Uterus (tissue), 4 donors: ENCODE measurements around the gene BTBD17. TPM values are rescaled to one million over a fixed set of nuclear protein-coding genes. Genes with fewer than 3 reads are reported as not detected.

Source experiments
- DNase-seq, 2 donors: peaks; one replicate each; pipeline ENCODE4 v3.0.0-alpha.2; 2019 to 2020
- H3K27ac ChIP-seq, 2 donors: fragments of 200-600 bp; sonication (generic); 1 replicate in 1 of 2; 2 replicates in 1 of 2; pipeline ENCODE4 v1.5.1; 2016 to 2018
- H3K27me3 ChIP-seq, 2 donors: fragments of 200-600 bp; sonication (generic); one replicate each; pipeline ENCODE4 v1.5.1; 2018 to 2019; ENCODE audit warnings: control low read depth in 1 of 2
- H3K36me3 ChIP-seq, 2 donors: fragments of 200-600 bp; sonication (generic); one replicate each; pipeline ENCODE4 v1.5.1; 2019; ENCODE audit warnings: control low read depth in 1 of 2
- H3K4me1 ChIP-seq, 2 donors: fragments of 200-600 bp; sonication (generic); one replicate each; pipeline ENCODE4 v1.5.1; 2018 to 2019; ENCODE audit warnings: control low read depth in 1 of 2
- H3K4me3 ChIP-seq, 2 donors: fragments of 200-600 bp; sonication (generic); 1 replicate in 1 of 2; 2 replicates in 1 of 2; pipeline ENCODE4 v1.5.1; 2018 to 2019; ENCODE audit warnings: mild to moderate bottlenecking in 1 of 2
- H3K9me3 ChIP-seq, 2 donors: fragments of 200-600 bp; sonication (generic); one replicate each; pipeline ENCODE4 v1.5.1; 2019; ENCODE audit warnings: control low read depth in 1 of 2
- POLR2A ChIP-seq, 2 donors: fragments of 450-650 bp; IDR thresholded peaks; one replicate each; pipeline ENCODE4 v1.6.1; 2016; ENCODE audit warnings: antibody characterized with exemption in 2 of 2, mild to moderate bottlenecking in 1 of 2, moderate library complexity in 1 of 2
- intact Hi-C: fragments of 100-400 bp; cut with DNase I; formaldehyde crosslinking; loops from one replicate; pipeline ENCODE4 v1.15.1; 2023; ENCODE audit warnings: low total_unique reads
- total RNA-seq, 4 donors: library from RNA; depleted of rRNA in 3 of 4; stranded (reverse); fragments of >200 nt in 3 of 4; gene quantifications; one replicate each; pipeline versions ENCODE4 v1.1.0 to v1.2.4, GENCODE V29; 2014 to 2023
- TF ChIP-seq, protein P1 (sequence below), 4 experiments: fragments of 200-600 bp in 2 of 4; fragments of 450-650 bp in 2 of 4; sonication (generic) in 2 of 4; IDR thresholded peaks; one replicate each; pipeline ENCODE4 v1.5.1; 2016 to 2019; ENCODE audit warnings: antibody characterized with exemption in 4 of 4, mild to moderate bottlenecking in 2 of 4, moderate library complexity in 1 of 4
- donor health status: DM: yes; HTN: yes; CAD: no.

BTBD17 gene
- total RNA-seq, 4 donors from 2014 or later: 0.14 TPM; not detected in 3

DNA sequence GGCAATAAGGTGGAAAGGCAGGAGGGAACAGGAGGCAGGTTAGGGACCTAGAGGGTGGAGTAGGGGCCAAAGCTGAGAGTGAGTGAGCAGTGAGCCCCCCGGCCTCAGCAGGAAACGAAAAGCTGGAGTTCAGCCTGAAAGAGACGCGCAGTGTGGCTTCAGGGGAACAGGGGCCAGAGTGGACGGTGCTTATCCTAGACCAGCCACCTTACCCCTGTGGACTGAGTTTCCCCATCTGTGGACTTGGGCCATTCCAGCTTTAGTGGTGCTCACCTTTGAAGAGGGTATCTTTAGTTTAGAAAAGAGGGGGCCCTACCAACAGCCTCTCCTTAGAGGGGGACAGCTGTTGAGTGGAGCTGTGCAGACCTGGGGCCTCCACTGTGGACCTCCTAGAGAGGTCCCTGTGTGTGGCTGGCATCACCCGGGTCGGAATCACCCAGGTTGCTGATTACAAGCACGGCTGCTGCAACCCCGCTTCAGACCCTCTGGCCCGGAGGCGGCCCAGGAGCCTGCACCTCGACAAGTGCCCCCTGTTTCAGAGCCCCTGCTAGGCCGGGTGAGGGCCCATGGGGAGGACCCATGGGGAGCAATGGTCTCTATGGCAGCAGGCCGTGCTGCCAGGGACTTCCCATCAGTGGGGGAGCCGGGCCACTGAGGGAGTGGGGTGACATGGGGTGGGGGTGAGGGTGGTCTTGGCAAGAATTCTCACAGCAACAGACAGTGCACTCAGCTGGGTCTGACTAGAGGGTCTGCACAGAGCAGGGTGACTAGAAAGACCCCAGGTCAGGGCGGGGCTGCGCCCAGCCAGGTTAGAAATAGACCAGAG lies 8.2 kb upstream of the BTBD17 start:
- no peak for DNase-seq
- intact Hi-C loops: no loop called here
- TF ChIP-seq POLR2A (IDR thresholded peaks at IDR 0.05): no peak
- TF ChIP-seq, protein P1, sequence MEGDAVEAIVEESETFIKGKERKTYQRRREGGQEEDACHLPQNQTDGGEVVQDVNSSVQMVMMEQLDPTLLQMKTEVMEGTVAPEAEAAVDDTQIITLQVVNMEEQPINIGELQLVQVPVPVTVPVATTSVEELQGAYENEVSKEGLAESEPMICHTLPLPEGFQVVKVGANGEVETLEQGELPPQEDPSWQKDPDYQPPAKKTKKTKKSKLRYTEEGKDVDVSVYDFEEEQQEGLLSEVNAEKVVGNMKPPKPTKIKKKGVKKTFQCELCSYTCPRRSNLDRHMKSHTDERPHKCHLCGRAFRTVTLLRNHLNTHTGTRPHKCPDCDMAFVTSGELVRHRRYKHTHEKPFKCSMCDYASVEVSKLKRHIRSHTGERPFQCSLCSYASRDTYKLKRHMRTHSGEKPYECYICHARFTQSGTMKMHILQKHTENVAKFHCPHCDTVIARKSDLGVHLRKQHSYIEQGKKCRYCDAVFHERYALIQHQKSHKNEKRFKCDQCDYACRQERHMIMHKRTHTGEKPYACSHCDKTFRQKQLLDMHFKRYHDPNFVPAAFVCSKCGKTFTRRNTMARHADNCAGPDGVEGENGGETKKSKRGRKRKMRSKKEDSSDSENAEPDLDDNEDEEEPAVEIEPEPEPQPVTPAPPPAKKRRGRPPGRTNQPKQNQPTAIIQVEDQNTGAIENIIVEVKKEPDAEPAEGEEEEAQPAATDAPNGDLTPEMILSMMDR (IDR thresholded peaks at IDR 0.05): no peak
- no peak overlapping the region for H3K27ac ChIP-seq
- no peaks in the 10 kb centered on the region for H3K9me3 ChIP-seq
- H3K36me3 ChIP-seq: no peaks in the 10 kb centered on the region
- H3K4me3 ChIP-seq: no peak overlapping the region
- H3K27me3 ChIP-seq: no peaks in the 10 kb centered on the region
- H3K4me1 ChIP-seq: no peaks in the 10 kb centered on the region

DNA sequence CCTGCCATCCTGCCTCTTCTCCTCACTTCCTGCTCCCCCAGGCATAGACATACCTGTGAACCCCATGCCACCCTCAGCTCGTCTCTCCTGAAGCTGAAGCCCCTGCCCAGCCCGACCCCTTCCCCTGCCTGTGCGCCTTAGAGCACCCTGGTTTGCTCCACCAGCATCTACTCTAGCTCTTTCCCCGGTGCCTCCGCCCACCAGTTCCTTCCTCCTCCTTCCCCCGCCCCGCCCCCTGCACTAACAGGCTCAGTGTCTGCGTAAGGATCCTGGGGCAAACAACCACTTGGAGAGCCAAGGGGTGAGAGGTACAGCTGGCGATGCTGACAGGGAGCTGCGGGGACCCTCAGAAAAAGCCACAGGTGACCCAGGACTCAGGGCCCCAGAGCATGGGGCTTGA lies 7.6 kb upstream of the BTBD17 start:
- TF ChIP-seq POLR2A (IDR thresholded peaks at IDR 0.05): no peak
- TF ChIP-seq, protein P1 (IDR thresholded peaks at IDR 0.05): no peak
- H3K27ac ChIP-seq: no peak overlapping the region
- intact Hi-C loops: no loop called here

DNA sequence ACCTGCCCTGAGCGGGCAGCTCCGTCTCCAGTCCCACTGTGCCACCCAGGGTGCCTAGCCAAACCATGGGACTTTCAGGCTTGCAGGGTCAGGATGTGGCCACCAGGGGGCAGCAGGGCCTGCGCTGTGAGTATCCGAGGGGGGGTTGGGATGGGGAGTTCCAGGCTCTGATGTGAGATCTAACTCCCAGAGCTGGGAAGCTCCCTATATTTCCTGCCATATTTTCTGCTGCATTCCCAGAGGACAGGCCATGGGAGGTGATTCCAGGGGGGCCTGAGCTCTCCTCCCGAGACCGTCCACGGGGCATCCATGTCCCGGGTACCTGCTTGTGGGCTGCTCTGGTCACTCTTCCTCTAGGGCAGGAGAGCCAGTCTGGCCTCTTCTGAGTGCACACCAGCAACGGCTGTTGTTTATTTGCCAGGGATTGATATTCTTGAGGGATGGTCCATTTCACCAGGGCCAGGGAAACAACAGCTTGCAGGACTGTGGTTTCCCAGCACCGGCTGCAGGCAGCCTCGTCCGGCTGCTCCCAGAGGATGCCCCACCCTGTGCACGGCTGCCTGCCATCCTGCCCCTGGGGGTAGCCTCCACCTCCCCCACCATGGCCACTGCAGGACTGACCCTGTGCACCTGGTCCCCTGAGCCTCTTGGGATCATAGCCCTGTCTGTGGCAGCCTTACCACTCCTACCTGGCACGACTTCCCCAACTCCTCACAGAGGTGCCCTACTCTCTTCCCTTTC lies 6.8 kb upstream of the BTBD17 start:
- intact Hi-C loops: no loop called here
- Histone ChIP-seq H3K4me1 (no peaks in the 10 kb centered on the region), H3K27me3 (no peaks in the 10 kb centered on the region), H3K9me3 (no peaks in the 10 kb centered on the region), H3K4me3 (no peak overlapping the region), H3K36me3 (no peaks in the 10 kb centered on the region), H3K27ac (no peak overlapping the region)
- TF ChIP-seq POLR2A (IDR thresholded peaks at IDR 0.05): no peak
- TF ChIP-seq, protein P1 (IDR thresholded peaks at IDR 0.05): peak; percentile 80 to 89 (median 86)
- peak; percentile 54 to 59 for DNase-seq

More for the DNA sequence above, 7.6 kb upstream of the BTBD17 start:
- no peaks in the 10 kb centered on the region for H3K27me3 ChIP-seq
- no peak for DNase-seq
- H3K4me1 ChIP-seq: no peaks in the 10 kb centered on the region
- H3K36me3 ChIP-seq: no peaks in the 10 kb centered on the region
- no peak overlapping the region for H3K4me3 ChIP-seq
- H3K9me3 ChIP-seq: no peaks in the 10 kb centered on the region

DNA sequence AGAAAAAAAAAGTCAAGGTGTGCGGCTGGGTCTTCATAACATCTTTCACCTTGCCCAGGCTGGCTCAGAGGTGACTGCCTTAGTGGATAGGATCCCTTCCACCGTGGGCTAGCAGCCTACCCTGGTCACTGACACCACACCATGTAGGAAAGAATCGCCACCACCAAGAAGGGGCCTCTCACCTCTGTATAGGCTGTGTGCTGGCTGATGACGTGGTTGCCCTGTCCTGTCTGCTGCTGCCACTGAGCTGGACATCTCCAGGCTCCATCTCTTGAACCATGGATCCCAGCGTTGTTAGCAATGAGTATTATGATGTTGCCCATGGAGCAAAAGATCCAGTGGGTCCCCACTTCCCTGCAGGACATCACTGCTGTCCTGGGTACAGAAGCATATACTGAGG lies 5.5 kb upstream of the BTBD17 start, which contains the start of gene GPR142:
TSS of gene GPR142 (plus strand) at position 301 of the 400 bp plus-strand sequence. CDS start 2,035 bp downstream, outside the sequence.
- no peaks in the 10 kb centered on the region for H3K36me3 ChIP-seq
- H3K4me3 ChIP-seq: no peak within 1 kb of the TSS
- TF ChIP-seq, protein P1 (IDR thresholded peaks at IDR 0.05): no peak
- TF ChIP-seq POLR2A (IDR thresholded peaks at IDR 0.05): no peak
- no peaks in the 10 kb centered on the region for H3K27me3 ChIP-seq
- no peak for DNase-seq
- H3K4me1 ChIP-seq: no peaks in the 10 kb centered on the region
- H3K9me3 ChIP-seq: no peaks in the 10 kb centered on the region
- intact Hi-C loops: no loop called here
- no peak within 1 kb of the TSS for H3K27ac ChIP-seq
